Left renal pelvis (tissue), 4 donors: Measurements from ENCODE around the gene CHRNA5. TPM values are rescaled to one million over a fixed set of nuclear protein-coding genes. Genes with fewer than 3 reads are reported as not detected.
"Not testable (repeated sequence)": the region's sequence is repeated elsewhere in the genome, so short reads cannot be mapped to it uniquely, and the experiment has no call there.

ENCODE experiments used
- DNase-seq, 4 donors: peaks; one replicate each; pipeline ENCODE4 v3.0.0-alpha.2; 2013; ENCODE audit warnings: low read depth in 4 of 4, low spot score in 3 of 4
- polyA plus RNA-seq, 4 donors: library from polyadenylated mRNA; unstranded; fragments of 120-200 nt; gene quantifications; one replicate each; pipeline ENCODE4 v1.2.1, GENCODE V29; 2013; ENCODE audit not compliant: insufficient read length in 4 of 4

Gene CHRNA5
- polyA plus RNA-seq, result 10 to 100 TPM in 1 of 4 donors, 1 to 10 TPM in 3; 5.3 to 11.3 (median 5.6) TPM

DNA sequence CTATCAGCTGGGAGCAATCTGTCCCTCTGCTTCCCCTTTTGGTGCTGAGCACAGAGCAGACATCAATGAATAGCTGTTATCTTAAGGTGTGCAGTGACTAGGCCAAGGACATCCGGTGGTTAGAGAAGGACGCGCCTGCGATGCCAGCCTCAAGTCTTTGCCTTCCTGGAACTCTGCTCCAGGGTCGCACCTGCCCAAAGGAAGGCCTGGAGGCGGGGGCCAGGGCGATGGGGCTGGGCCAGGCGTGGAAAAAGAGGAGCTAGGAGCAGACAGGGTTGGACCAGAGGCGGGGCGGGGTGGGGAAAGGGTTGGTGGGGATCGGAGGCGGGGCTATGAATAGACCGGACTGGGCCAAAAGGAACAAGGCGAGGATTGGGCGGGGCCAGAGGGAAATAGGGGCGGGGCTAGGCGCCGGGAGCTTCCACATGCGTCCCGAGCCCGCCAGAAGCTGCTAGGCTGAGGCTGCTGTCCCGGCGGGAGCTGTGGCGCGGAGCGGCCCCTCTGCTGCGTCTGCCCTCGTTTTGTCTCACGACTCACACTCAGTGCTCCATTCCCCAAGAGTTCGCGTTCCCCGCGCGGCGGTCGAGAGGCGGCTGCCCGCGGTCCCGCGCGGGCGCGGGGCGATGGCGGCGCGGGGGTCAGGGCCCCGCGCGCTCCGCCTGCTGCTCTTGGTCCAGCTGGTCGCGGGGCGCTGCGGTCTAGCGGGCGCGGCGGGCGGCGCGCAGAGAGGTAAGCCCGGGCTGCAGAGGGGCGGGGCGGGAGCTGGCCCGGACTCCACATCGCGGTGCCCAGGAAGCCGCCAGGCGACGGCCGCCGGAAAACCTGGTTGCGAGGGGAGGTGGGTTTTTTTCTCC is at the start of gene CHRNA5:
Gene CHRNA5 (plus strand): TSS at position 424 of the 854 bp plus-strand sequence. CDS start 200 bp downstream, at position 624.
- DNase-seq, result peak; percentile 53 to 72 (median 70)

DNA sequence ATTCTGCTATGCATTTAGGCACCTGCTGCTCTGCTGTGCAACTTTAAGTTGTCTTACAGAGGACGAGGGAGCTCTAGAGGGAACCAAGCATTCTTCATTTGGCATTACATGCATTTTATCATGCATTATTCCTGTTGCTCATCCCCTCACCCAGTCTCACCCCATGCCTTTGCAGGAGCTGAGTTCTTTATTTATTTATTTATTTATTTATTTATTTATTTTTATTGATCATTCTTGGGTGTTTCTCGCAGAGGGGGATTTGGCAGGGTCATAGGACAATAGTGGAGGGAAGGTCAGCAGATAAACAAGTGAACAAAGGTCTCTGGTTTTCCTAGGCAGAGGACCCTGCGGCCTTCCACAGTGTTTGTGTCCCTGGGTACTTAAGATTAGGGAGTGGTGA is 45.3 kb upstream of the CHRNA5 start:
- DNase-seq, result not testable (repeated sequence)

GRCh38 chr15:78524230-78524629 is 41.1 kb upstream of the CHRNA5 start:
- no peak for DNase-seq

DNA sequence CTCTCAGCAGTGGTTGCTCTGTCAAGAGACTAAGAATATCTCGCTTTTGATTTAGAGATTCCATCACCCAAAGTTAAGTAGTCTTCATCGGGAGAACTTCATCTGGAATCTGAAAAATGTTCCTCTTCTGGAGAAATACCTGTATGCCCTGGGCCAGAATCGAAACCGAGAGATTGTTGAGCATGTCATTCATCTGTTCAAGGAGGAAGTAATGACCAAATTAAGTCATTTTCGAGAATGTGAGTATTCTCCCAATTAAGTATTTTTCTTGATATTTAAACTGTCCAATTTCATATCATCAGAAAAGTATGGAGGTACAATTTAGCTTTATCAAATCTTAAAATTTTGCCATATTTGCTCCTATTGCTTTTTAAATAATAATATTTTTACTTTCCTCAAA is 38.0 kb upstream of the CHRNA5 start:
- no peak for DNase-seq

GRCh38 chr15:78533331-78533730 is 32.0 kb upstream of the CHRNA5 start:
- DNase-seq, result no peak

DNA sequence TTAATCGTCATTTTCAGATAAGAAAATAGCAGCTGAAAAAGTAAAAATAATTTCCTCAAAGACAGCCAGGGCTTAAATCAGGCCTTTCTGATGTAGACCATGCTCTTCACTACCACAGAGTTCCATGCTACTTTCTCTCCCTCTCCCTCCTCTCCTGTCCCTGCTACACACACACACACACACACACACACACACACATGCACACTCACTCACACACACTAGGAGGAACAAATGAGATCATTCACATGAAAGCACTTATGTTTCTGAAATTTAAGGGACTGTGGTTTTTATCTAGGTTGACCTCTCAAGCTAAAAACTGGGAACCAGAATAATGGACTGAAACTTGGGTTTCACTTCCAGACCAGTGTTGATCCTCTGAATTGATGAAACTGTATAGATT is 29.2 kb upstream of the CHRNA5 start:
- DNase-seq, result no peak

DNA sequence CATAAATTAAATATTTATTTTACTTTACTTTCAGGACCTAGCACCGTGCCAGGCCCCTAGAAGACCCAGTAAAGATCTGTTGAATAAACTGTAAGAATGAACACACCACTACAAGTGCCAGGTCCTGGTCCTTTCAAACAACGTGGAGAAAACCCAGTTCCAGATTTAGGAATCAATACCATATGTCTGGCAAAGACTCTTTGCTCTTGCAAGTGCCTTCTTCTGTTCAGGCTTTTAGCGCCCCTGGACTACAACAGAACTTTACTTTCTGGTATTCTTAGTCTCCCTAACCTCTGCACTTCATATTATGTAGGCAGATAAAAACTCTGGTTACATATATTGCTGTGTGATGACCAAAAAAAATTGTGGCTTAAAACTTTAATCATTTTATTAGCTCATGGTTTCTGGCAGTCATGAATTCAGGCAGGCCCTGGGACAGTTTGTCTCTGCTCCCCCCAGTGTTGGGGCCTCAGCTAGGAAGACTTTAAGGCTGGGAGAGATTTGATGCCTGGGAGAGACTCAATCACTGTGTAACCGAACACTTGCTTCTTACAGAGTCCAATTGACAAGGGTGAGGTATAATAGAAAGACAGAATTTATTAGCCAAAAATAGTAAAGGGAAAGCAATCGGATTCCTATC is 27.9 kb upstream of the CHRNA5 start:
- DNase-seq, result no peak

DNA sequence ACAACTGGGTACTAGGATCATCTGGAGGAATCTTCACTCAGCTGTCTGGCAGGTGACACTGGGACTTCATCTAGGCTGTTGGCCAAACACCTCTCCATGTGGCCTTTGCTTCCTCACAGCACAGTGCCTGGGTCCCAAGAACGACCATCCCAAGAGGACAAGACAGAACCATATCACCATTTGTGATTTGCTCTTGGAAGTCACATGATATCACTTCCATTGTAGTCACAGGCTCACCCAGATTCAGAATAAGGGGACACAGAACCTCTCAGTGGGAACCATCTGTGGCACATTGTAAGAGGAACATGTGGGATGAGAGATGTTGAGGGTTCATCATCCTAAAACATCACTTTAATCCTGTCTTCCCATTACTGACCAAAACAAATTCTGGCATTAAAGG is 27.0 kb upstream of the CHRNA5 start:
- DNase-seq, result no peak

DNA sequence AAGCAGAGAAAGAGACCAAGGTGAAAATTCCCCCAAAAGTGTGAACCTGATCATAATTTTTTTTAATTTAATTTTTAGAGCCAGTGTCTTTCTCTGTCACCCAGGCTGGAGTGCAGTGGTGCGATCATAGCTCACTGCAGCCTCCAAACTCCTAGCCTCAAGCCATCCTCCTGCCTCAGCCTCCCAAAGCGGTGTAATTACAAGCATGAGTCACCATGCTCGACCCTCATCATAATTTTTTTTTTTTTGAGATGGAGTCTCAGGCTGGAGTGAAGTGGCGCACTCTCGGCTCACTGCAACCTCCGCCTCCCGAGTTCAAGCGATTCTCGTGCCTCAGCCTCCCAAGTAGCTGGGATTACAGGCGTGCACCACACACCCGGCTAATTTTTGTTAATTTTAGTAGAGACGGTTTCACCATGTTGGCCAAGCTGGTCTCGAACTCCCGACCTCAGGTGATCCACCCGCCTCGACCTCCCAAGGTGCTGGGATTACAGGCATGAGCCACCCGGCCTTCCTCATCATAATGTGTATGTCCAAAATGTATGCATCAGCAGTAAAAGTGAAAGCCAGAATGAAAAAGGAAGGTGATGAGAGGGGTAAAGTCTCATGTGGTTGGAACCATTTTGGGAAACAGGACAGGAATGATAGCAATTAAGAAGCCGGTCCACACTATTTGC is 25.7 kb upstream of the CHRNA5 start:
- not testable (repeated sequence) for DNase-seq

DNA sequence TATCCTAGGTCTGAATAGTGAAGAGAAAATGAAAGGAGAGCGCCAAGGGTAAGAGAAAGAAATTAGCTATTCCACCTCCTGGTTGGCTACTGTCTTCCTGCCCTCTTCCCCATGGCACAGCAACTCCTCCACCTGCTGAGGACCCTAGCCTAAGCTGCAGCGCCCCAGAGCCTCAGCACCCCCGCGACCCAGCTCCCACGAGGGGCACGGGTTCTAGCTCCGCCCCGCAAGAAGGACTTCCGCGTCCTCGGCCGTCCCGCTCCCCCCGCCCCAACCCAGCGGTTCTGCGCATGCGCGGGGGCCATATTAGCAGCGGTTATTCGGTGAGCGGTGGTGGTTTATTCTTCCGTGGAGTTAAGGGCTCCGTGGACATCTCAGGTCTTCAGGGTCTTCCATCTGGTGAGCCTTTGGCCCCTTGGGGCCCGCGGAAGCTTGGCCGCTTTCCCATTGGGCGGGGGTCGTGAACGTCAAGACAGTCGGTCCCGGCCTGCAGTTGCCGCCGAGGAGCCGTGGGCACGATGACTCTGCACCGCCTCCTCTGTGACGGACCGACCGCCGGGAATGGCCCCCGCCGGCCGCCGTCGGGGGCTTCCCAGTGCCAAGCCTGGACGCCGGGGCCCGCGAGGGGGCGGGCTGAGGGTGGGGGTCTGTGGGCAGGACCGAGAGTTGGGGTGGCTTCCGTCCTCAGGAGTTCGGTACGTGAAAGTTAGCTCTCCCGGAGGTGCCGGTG is 25.0 kb upstream of the CHRNA5 start, which contains the start of gene PSMA4:
Gene PSMA4 (plus strand): TSS at position 304 of the 730 bp plus-strand sequence. CDS start 1,484 bp downstream, outside the sequence.
- DNase-seq, result peak; percentile 82 to 84 (median 82)

- peak in 2 of 4 donors; percentile 6 to 31 for DNase-seq
These were observed 24.2 kb upstream of the CHRNA5 start for GRCh38 chr15:78540871-78541743.

- DNase-seq, result no peak
These were observed 23.6 kb upstream of the CHRNA5 start for GRCh38 chr15:78541744-78542034.

- no peak for DNase-seq
These were observed 22.7 kb upstream of the CHRNA5 start for GRCh38 chr15:78542647-78543046.

GRCh38 chr15:78550194-78550593 is 15.1 kb upstream of the CHRNA5 start:
- DNase-seq, result no peak

- DNase-seq, result no peak
These were observed 14.5 kb upstream of the CHRNA5 start for GRCh38 chr15:78550815-78551214.

- no peak for DNase-seq
These were observed 13.4 kb upstream of the CHRNA5 start for GRCh38 chr15:78551902-78552301.

DNA sequence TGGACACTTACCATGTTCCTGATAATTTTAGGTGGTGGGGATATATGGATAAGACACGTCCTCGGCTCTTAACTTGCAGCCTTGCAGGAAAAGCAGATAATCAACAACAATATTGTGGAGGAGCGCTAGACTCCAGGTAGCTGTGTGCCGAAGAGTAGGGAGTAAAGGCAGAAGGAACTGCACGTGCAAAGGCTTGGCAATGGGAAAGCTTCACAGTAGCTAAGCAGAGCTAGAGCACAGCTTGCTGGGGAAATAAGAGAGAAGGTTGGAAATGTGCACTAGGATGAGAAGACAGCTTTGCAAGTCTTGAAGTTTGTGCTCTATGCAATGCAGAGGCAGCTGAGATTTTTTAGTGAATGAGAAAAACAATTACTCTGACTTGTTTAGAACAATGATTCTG is 12.7 kb upstream of the CHRNA5 start:
- DNase-seq, result no peak

- DNase-seq, result not testable (repeated sequence)
These were observed 5.1 kb upstream of the CHRNA5 start for GRCh38 chr15:78560201-78560600.

DNA sequence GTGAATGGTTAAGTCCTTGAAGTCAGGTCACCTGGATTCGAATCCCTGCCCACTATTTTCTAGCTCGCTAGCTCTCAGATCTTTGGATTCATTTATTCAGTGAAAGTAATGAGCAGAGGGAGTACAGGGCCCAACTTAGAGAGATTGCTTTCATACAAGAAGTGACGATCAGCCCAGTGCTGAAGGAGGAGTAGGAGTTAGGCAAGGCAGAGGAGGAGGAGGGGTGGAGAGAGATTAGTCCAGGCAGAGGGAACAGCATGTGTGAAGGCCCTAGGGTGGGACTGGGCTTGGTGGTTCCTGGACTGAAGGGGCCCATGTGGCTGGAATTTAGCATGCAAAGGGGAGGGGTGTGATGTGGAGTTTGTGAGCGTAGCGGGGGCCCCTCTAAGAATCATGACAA is 3.8 kb upstream of the CHRNA5 start:
- no peak for DNase-seq

GRCh38 chr15:78563092-78563491 is 2.2 kb upstream of the CHRNA5 start:
- no peak for DNase-seq
